ENCODE results near the gene DPYSL4.

- TF ChIP-seq POLR2AphosphoS5 (IDR thresholded peaks at IDR 0.05; ENCODE audit: low read depth, low read length): no peak
- no peak for TF ChIP-seq TAF1 (IDR thresholded peaks at IDR 0.05; ENCODE audit: borderline replicate concordance, insufficient read depth, low read length)
Measured at GRCh38 chr10:132232023-132232951, 45.5 kb downstream of the DPYSL4 start.

Data from PFSK-1 (cell line).